HEK293 (cell line): ENCODE data around the gene LAMA2.
A peak's percentile ranks its signal among the peaks of the same experiment; 100 is the strongest.

Experiments
- CTCF ChIA-PET: fragments of 350-600 bp; formaldehyde crosslinking; extraction: SDS; loops from one replicate; lab custom pipeline; 2021; ENCODE audit warnings: antibody characterized with exemption; lab: Yijun Ruan, JAX
- POLR2A ChIA-PET: fragments of 300-600 bp; formaldehyde crosslinking; extraction: SDS; loops from one replicate; lab custom pipeline; 2020; ENCODE audit warnings: antibody characterized with exemption, inconsistent platforms; lab: Yijun Ruan, JAX
- H3K27ac ChIP-seq: fragments of 200-500 bp; sonication (Bioruptor generic); 2 replicates; pipeline ENCODE4 v1.5.1; 2014; ENCODE audit warnings: low read depth, low read length, control low read depth, inconsistent platforms; ENCODE audit errors: extremely low read depth
- H3K36me3 ChIP-seq, 2 experiments: fragments of 200-500 bp in 1 of 2; sonication (Bioruptor generic) in 1 of 2; 1 replicate in 1 of 2; 2 replicates in 1 of 2; pipeline ENCODE4 v1.5.1; 2014 to 2017; ENCODE audit warnings: inconsistent platforms in 2 of 2, low read length in 2 of 2; ENCODE audit not compliant: control insufficient read depth in 2 of 2, insufficient read depth in 1 of 2
- H3K4me1 ChIP-seq: fragments of 200-500 bp; sonication (Bioruptor generic); 2 replicates; pipeline ENCODE4 v1.5.1; 2014; ENCODE audit warnings: mild to moderate bottlenecking, low read length, inconsistent platforms; ENCODE audit not compliant: control insufficient read depth, insufficient read depth
- H3K4me3 ChIP-seq: 2 replicates; pipeline ENCODE4 v1.5.1; 2011; ENCODE audit warnings: low read depth, mild to moderate bottlenecking, control low read depth, low read length, moderate library complexity
- H3K9me3 ChIP-seq: fragments of 200-500 bp; sonication (Bioruptor generic); 2 replicates; pipeline ENCODE4 v1.5.1; 2014; ENCODE audit warnings: low read depth, low read length, inconsistent platforms; ENCODE audit not compliant: control insufficient read depth, insufficient read depth
- BCL11A ChIP-seq: fragments of 450-650 bp; formaldehyde crosslinking; IDR thresholded peaks from 2 replicates; pipeline ENCODE4 v1.5.1; 2016; ENCODE audit warnings: low read depth, missing biosample characterization, missing genetic modification characterization
- FEZF1 ChIP-seq: fragments of 450-650 bp; formaldehyde crosslinking; IDR thresholded peaks from 2 replicates; pipeline ENCODE4 v1.5.1; 2016; ENCODE audit warnings: missing biosample characterization, missing genetic modification characterization
- MZF1 ChIP-seq: fragments of 450-650 bp; formaldehyde crosslinking; IDR thresholded peaks from 2 replicates; pipeline ENCODE4 v1.5.1; 2017; ENCODE audit warnings: missing biosample characterization, missing genetic modification characterization, borderline replicate concordance
- REPIN1 ChIP-seq: fragments of 450-650 bp; formaldehyde crosslinking; IDR thresholded peaks from 2 replicates; pipeline ENCODE4 v1.5.1; 2017; ENCODE audit warnings: missing biosample characterization, missing genetic modification characterization, low read depth
- SALL2 ChIP-seq: fragments of 450-650 bp; formaldehyde crosslinking; IDR thresholded peaks from 2 replicates; pipeline ENCODE4 v1.5.0; 2017; ENCODE audit warnings: missing biosample characterization, mild to moderate bottlenecking, missing genetic modification characterization, borderline replicate concordance
- SP2 ChIP-seq: fragments of 450-650 bp; formaldehyde crosslinking; IDR thresholded peaks from 2 replicates; pipeline ENCODE4 v1.5.1; 2016; ENCODE audit warnings: missing biosample characterization, missing genetic modification characterization
- SP7 ChIP-seq: fragments of 450-650 bp; formaldehyde crosslinking; IDR thresholded peaks from 2 replicates; pipeline ENCODE4 v1.5.1; 2016; ENCODE audit warnings: missing biosample characterization, missing genetic modification characterization
- ZBTB48 ChIP-seq: fragments of 450-650 bp; formaldehyde crosslinking; IDR thresholded peaks from 2 replicates; pipeline ENCODE4 v1.5.1; 2016; ENCODE audit warnings: missing biosample characterization, missing genetic modification characterization
- ZNF140 ChIP-seq: fragments of 450-650 bp; formaldehyde crosslinking; IDR thresholded peaks from 2 replicates; pipeline ENCODE4 v1.5.1; 2016; ENCODE audit warnings: missing biosample characterization, missing genetic modification characterization
- ZNF169 ChIP-seq: fragments of 450-650 bp; formaldehyde crosslinking; IDR thresholded peaks from 2 replicates; pipeline ENCODE4 v1.5.1; 2016; ENCODE audit warnings: missing biosample characterization, missing genetic modification characterization
- ZNF23 ChIP-seq: fragments of 450-650 bp; formaldehyde crosslinking; IDR thresholded peaks from 2 replicates; pipeline ENCODE4 v1.5.1; 2016; ENCODE audit warnings: missing biosample characterization, missing genetic modification characterization, borderline replicate concordance
- ZNF341 ChIP-seq: fragments of 450-650 bp; formaldehyde crosslinking; IDR thresholded peaks from 2 replicates; pipeline ENCODE4; 2016; ENCODE audit warnings: low read depth, missing biosample characterization, missing genetic modification characterization
- ZNF555 ChIP-seq: fragments of 450-650 bp; formaldehyde crosslinking; conservative IDR thresholded peaks from 2 replicates; pipeline ENCODE4 v1.5.1; 2017; ENCODE audit warnings: missing biosample characterization, mild to moderate bottlenecking, missing genetic modification characterization, inconsistent platforms
- ZNF660 ChIP-seq: fragments of 450-650 bp; IDR thresholded peaks from 2 replicates; pipeline ENCODE4 v1.5.1; 2018; ENCODE audit warnings: missing biosample characterization, mild to moderate bottlenecking, missing genetic modification characterization
- ZNF664 ChIP-seq: fragments of 450-650 bp; formaldehyde crosslinking; IDR thresholded peaks from 2 replicates; pipeline ENCODE4 v1.5.1; 2016; ENCODE audit warnings: missing biosample characterization, missing genetic modification characterization
- TF ChIP-seq, protein P1 (sequence below): IDR thresholded peaks from 2 replicates; pipeline ENCODE4 v1.6.1; 2011; ENCODE audit warnings: mild to moderate bottlenecking, low read depth, low read length, borderline replicate concordance
- TF ChIP-seq, protein P2 (sequence below): fragments of 450-650 bp; formaldehyde crosslinking; IDR thresholded peaks from 2 replicates; pipeline ENCODE4 v1.5.1; 2016; ENCODE audit warnings: missing biosample characterization, missing genetic modification characterization
- TF ChIP-seq, protein P3 (sequence below): fragments of 450-650 bp; formaldehyde crosslinking; IDR thresholded peaks from 2 replicates; pipeline ENCODE4 v1.5.1; 2016; ENCODE audit warnings: missing biosample characterization, missing genetic modification characterization
- TF ChIP-seq, protein P4 (sequence below): fragments of 450-650 bp; formaldehyde crosslinking; IDR thresholded peaks from 2 replicates; pipeline ENCODE4 v1.5.1; 2017; ENCODE audit warnings: missing biosample characterization, missing genetic modification characterization
- TF ChIP-seq, protein P5 (sequence below): fragments of 450-650 bp; formaldehyde crosslinking; IDR thresholded peaks from 2 replicates; pipeline ENCODE4 v1.5.1; 2016; ENCODE audit warnings: missing biosample characterization, missing genetic modification characterization, borderline replicate concordance

Gene LAMA2

DNA sequence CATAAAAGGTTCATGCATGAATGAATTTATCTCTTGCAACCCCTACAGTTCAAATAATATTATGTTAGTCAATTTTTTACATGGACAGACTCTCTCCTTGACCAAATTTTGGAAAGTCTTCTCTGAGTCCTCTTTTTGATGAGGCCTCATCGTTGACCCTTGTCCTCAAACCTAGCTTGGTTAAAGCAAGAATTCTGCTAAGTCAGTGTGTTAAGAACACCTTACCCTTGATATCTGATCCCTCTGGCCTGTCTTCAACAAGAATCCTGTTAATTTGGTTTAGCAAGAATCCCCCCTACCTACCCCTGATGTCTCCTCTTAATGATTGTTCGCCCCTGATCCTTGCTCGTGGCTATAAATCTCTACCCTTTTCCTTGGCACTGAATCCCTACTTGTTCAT, 301.4 kb downstream of the LAMA2 start (continued):
- peak; percentile 81 for TF ChIP-seq MZF1 (tag by site-specific recombination)

DNA sequence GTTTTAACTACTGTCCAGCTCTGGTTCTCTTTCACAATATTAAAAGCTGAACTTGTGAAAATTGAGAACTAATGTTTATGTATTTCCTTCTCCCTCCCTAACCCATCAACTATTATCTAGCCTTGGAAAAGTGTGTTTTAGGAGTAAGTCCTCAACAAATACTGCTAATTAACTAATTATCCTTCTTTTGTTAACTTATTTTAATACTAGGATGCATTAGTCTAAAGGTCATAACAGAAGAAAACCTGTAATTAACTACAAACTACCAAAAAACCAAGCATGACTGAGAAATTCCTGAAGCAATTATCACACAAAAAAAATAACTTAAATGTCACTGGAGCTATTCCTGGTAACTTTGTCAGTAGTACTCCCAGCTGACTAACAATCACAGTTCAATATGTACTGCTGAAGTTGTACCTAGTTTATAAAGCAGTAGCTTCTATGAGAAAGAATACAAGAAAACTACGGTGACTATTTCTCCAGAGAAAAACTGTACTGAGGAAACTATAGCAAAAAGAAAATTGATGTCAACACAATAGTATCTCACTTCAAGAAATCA, 301.9 kb downstream of the LAMA2 start:
- Histone ChIP-seq H3K4me1 (peaks cover 27% of the 10 kb centered on the region), H3K36me3 (no peaks in the 10 kb centered on the region), H3K27ac (peak overlapping the region; percentile 47), H3K9me3 (no peaks in the 10 kb centered on the region), H3K4me3 (no peak overlapping the region)
- POLR2A ChIA-PET, result no interaction called here
- CTCF ChIA-PET, result interaction anchor here (0.7 to 0.8 kb wide), 3 partner anchors 25 to 471 kb away, joined by 3 to 5 read pairs (median 3); no protein-coding TSS in a partner anchor
- TF ChIP-seq REPIN1 (no peak), SP7 (tag by site-specific recombination) (peak; percentile 92), ZNF664 (tag by site-specific recombination) (peak; percentile 74), ZNF140 (tag by site-specific recombination) (no peak), SALL2 (tag by site-specific recombination) (no peak), FEZF1 (tag by site-specific recombination) (no peak), ZNF23 (tag by site-specific recombination) (no peak)

DNA sequence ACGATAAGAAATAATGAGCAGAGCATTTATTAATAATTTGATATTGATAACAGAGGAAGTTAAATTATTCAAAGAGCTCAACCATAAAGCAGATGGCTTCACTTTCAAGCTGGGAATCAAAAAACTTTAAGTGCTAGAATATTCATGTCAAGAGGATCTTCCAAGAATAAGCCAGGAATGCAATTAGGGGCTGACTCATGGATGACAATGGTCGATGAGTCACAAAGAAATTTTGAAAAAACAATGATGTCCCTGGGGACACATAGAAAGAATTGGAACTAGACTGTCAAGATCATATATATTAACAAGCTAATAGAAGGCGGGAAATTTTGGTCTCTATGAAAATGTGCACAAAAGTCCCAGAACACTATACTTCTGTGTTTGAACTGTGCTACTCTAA, 304.1 kb downstream of the LAMA2 start:
- ChIA-PET POLR2A (no interaction called here), CTCF (interaction anchor here (0.6 kb wide), 1 partner anchor 31 kb away, joined by 3 read pairs; no protein-coding TSS in a partner anchor)
- H3K4me1 ChIP-seq, result peaks cover 20% of the 10 kb centered on the region
- H3K9me3 ChIP-seq, result no peaks in the 10 kb centered on the region
- H3K36me3 ChIP-seq, result no peaks in the 10 kb centered on the region
- H3K27ac ChIP-seq, result no peak overlapping the region
- no peak overlapping the region for H3K4me3 ChIP-seq
- TF ChIP-seq ZNF555 (tag by site-specific recombination) (no peak), ZNF660 (tag by site-specific recombination) (peak; percentile 48; the same call in 1 of the 2 replicates), BCL11A (tag by site-specific recombination) (0 out of 2 replicates have a peak, but pooled peaks have one; percentile 40), ZNF169 (tag by site-specific recombination) (no peak), ZNF341 (tag by site-specific recombination) (no peak), ZBTB48 (tag by site-specific recombination) (no peak), SP2 (tag by site-specific recombination) (no peak)
- TF ChIP-seq, protein P1, sequence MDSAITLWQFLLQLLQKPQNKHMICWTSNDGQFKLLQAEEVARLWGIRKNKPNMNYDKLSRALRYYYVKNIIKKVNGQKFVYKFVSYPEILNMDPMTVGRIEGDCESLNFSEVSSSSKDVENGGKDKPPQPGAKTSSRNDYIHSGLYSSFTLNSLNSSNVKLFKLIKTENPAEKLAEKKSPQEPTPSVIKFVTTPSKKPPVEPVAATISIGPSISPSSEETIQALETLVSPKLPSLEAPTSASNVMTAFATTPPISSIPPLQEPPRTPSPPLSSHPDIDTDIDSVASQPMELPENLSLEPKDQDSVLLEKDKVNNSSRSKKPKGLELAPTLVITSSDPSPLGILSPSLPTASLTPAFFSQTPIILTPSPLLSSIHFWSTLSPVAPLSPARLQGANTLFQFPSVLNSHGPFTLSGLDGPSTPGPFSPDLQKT, result no peak
- TF ChIP-seq, protein P2, sequence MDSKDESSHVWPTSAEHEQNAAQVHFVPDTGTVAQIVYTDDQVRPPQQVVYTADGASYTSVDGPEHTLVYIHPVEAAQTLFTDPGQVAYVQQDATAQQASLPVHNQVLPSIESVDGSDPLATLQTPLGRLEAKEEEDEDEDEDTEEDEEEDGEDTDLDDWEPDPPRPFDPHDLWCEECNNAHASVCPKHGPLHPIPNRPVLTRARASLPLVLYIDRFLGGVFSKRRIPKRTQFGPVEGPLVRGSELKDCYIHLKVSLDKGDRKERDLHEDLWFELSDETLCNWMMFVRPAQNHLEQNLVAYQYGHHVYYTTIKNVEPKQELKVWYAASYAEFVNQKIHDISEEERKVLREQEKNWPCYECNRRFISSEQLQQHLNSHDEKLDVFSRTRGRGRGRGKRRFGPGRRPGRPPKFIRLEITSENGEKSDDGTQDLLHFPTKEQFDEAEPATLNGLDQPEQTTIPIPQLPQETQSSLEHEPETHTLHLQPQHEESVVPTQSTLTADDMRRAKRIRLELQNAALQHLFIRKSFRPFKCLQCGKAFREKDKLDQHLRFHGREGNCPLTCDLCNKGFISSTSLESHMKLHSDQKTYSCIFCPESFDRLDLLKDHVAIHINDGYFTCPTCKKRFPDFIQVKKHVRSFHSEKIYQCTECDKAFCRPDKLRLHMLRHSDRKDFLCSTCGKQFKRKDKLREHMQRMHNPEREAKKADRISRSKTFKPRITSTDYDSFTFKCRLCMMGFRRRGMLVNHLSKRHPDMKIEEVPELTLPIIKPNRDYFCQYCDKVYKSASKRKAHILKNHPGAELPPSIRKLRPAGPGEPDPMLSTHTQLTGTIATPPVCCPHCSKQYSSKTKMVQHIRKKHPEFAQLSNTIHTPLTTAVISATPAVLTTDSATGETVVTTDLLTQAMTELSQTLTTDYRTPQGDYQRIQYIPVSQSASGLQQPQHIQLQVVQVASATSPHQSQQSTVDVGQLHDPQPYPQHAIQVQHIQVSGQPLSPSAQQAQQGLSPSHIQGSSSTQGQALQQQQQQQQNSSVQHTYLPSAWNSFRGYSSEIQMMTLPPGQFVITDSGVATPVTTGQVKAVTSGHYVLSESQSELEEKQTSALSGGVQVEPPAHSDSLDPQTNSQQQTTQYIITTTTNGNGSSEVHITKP (tag by site-specific recombination), result no peak
- TF ChIP-seq, protein P3, sequence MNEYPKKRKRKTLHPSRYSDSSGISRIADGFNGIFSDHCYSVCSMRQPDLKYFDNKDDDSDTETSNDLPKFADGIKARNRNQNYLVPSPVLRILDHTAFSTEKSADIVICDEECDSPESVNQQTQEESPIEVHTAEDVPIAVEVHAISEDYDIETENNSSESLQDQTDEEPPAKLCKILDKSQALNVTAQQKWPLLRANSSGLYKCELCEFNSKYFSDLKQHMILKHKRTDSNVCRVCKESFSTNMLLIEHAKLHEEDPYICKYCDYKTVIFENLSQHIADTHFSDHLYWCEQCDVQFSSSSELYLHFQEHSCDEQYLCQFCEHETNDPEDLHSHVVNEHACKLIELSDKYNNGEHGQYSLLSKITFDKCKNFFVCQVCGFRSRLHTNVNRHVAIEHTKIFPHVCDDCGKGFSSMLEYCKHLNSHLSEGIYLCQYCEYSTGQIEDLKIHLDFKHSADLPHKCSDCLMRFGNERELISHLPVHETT, result peak; percentile 77
- TF ChIP-seq, protein P4, sequence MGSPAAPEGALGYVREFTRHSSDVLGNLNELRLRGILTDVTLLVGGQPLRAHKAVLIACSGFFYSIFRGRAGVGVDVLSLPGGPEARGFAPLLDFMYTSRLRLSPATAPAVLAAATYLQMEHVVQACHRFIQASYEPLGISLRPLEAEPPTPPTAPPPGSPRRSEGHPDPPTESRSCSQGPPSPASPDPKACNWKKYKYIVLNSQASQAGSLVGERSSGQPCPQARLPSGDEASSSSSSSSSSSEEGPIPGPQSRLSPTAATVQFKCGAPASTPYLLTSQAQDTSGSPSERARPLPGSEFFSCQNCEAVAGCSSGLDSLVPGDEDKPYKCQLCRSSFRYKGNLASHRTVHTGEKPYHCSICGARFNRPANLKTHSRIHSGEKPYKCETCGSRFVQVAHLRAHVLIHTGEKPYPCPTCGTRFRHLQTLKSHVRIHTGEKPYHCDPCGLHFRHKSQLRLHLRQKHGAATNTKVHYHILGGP (tag by site-specific recombination), result peak; percentile 72; the same call in 1 of the 2 replicates
- TF ChIP-seq, protein P5, sequence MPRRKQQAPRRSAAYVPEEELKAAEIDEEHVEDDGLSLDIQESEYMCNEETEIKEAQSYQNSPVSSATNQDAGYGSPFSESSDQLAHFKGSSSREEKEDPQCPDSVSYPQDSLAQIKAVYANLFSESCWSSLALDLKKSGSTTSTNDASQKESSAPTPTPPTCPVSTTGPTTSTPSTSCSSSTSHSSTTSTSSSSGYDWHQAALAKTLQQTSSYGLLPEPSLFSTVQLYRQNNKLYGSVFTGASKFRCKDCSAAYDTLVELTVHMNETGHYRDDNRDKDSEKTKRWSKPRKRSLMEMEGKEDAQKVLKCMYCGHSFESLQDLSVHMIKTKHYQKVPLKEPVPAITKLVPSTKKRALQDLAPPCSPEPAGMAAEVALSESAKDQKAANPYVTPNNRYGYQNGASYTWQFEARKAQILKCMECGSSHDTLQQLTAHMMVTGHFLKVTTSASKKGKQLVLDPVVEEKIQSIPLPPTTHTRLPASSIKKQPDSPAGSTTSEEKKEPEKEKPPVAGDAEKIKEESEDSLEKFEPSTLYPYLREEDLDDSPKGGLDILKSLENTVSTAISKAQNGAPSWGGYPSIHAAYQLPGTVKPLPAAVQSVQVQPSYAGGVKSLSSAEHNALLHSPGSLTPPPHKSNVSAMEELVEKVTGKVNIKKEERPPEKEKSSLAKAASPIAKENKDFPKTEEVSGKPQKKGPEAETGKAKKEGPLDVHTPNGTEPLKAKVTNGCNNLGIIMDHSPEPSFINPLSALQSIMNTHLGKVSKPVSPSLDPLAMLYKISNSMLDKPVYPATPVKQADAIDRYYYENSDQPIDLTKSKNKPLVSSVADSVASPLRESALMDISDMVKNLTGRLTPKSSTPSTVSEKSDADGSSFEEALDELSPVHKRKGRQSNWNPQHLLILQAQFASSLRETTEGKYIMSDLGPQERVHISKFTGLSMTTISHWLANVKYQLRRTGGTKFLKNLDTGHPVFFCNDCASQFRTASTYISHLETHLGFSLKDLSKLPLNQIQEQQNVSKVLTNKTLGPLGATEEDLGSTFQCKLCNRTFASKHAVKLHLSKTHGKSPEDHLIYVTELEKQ, result peak; percentile 38; the same call in 1 of the 2 replicates
